ENCODE measurements around the gene PAX7. TPM values are rescaled to one million over a fixed set of nuclear protein-coding genes. Genes with fewer than 3 reads are reported as not detected.

Gene PAX7
- total and polyA plus RNA-seq, 9 of the 15 experiments (the other 6 are each of a cell fraction or from before 2014, with no cell fraction given), result not detected

GRCh38 chr1:18644973-18645746 lies 14.5 kb downstream of the PAX7 start (continued):
- no peak for TF ChIP-seq CHD7 (IDR thresholded peaks at IDR 0.05; ENCODE audit: low read depth, low read length)
- TF ChIP-seq THAP7 (CRISPR knock-in tag; IDR thresholded peaks at IDR 0.05), result no peak
- no peak for TF ChIP-seq MEF2A (IDR thresholded peaks at IDR 0.05; ENCODE audit: control insufficient read depth, low read depth, low read length)
